K562 (cell line): ENCODE results near the gene SRSF1. TPM values are rescaled to one million over a fixed set of nuclear protein-coding genes. Genes with fewer than 3 reads are reported as not detected.
A peak's percentile ranks its signal among the peaks of the same experiment; 100 is the strongest.

Experiments used
- CCNT2 ChIP-seq: IDR thresholded peaks from 2 replicates; pipeline ENCODE4 v1.6.1; 2011; ENCODE audit warnings: borderline replicate concordance, low read depth, mild to moderate bottlenecking, moderate library complexity, mixed read lengths, low read length; ENCODE audit not compliant: insufficient read length; ENCODE audit errors: extremely low read depth
- CEBPG ChIP-seq, 3 experiments: fragments of 200-800 bp in 1 of 3; sonication (Bioruptor generic) in 1 of 3; sonication (generic) in 1 of 3; formaldehyde crosslinking in 1 of 3; IDR thresholded peaks in 2 of 3; conservative IDR thresholded peaks in 1 of 3; 2 replicates each; pipeline versions ENCODE4 v1.6.1 to v1.8.0; 2016 to 2022; ENCODE audit warnings: missing compliant biosample characterization in 2 of 3, missing genetic modification characterization in 2 of 3, mild to moderate bottlenecking in 1 of 3, missing genetic modification reagents in 1 of 3
- CHD1 ChIP-seq: fragments of 200-600 bp; sonication (generic); IDR thresholded peaks from one replicate; pipeline ENCODE4 v1.6.1; 2012; ENCODE audit warnings: mild to moderate bottlenecking, moderate library complexity, low read length, inconsistent platforms
- CXXC5 ChIP-seq: fragments of 250-450 bp; sonication (Bioruptor Pico); IDR thresholded peaks from 2 replicates; pipeline ENCODE4 v1.8.0; 2022; ENCODE audit warnings: inconsistent platforms, mild to moderate bottlenecking, moderate library complexity
- DACH1 ChIP-seq: fragments of 450-650 bp; IDR thresholded peaks from 2 replicates; pipeline ENCODE4 v1.6.1; 2018; ENCODE audit not compliant: partially characterized antibody
- FOXJ3 ChIP-seq: sonication (generic); formaldehyde crosslinking; IDR thresholded peaks from 2 replicates; pipeline ENCODE4 v1.4.0; 2020; ENCODE audit warnings: mild to moderate bottlenecking, missing genetic modification reagents
- GABPA ChIP-seq: fragments of 200-800 bp; sonication (Bioruptor generic); conservative IDR thresholded peaks from 2 replicates; pipeline ENCODE4 v1.6.1; 2016; ENCODE audit warnings: low read depth, missing genetic modification characterization, missing compliant biosample characterization
- HDAC2 ChIP-seq: fragments of 450-650 bp; IDR thresholded peaks from 2 replicates; pipeline ENCODE4 v1.6.1; 2016; ENCODE audit warnings: mild to moderate bottlenecking
- MGA ChIP-seq: fragments of 450-650 bp; IDR thresholded peaks from 2 replicates; pipeline ENCODE4 v1.6.1; 2016; ENCODE audit warnings: mild to moderate bottlenecking, moderate library complexity
- POLR2A ChIP-seq: fragments of 450-650 bp; conservative IDR thresholded peaks from 2 replicates; pipeline ENCODE4 v1.6.1; 2016
- RBM22 ChIP-seq: fragments of 200-400 bp; formaldehyde crosslinking; IDR thresholded peaks from 2 replicates; pipeline ENCODE4 v1.6.1; 2018; ENCODE audit warnings: low read length, low read depth; ENCODE audit not compliant: poor library complexity, severe bottlenecking
- SP2 ChIP-seq: IDR thresholded peaks from 2 replicates; pipeline ENCODE4 v1.6.1; 2011; ENCODE audit warnings: mild to moderate bottlenecking, low read depth, low read length, moderate library complexity; ENCODE audit not compliant: poor library complexity, severe bottlenecking; ENCODE audit errors: extremely low read depth
- TAL1 ChIP-seq: fragments of 450-650 bp; IDR thresholded peaks from 2 replicates; pipeline ENCODE4 v1.6.1; 2016; ENCODE audit warnings: mild to moderate bottlenecking
- ZSCAN32 ChIP-seq: fragments of 450-650 bp; formaldehyde crosslinking; IDR thresholded peaks from 2 replicates; pipeline ENCODE4 v1.4.0; 2020; ENCODE audit warnings: mild to moderate bottlenecking, moderate library complexity
- polyA plus RNA-seq, 8 experiments: library from polyadenylated mRNA; depleted of rRNA in 4 of 8; stranded (reverse) in 5 of 8; unstranded in 3 of 8; fragments of >200 nt; fragmentation: Nextera tagmentation in 2 of 8; fragmentation: Illumina TruSeq in 1 of 8; extraction: Ambion mirVana in 2 of 8; extraction: Trizol in 1 of 8; gene quantifications; 2 replicates each; pipeline versions ENCODE4 v1.2.1 to v1.2.3, GENCODE V29; 2011 to 2014; ENCODE audit warnings: inconsistent platforms in 1 of 8, missing spikeins in 1 of 8
- total RNA-seq, 7 experiments: library from RNA; depleted of rRNA in 6 of 7; stranded (reverse); fragments of >200 nt in 6 of 7; fragmentation: Illumina TruSeq in 2 of 7; extraction: Trizol in 2 of 7; gene quantifications; 2 replicates each; pipeline versions ENCODE4 v1.2.1 to v1.2.3, GENCODE V29; 2011 to 2021; ENCODE audit warnings: low replicate concordance in 1 of 7

Gene SRSF1
- total and polyA plus RNA-seq, 9 of the 15 experiments (the other 6 are each of a cell fraction or from before 2014, with no cell fraction given) = 77.8 to 559 (median 442) TPM

GRCh38 chr17:58005031-58005727 lies 1.9 kb downstream of the SRSF1 start (continued):
- TF ChIP-seq MGA = 0 out of 2 replicates have a peak, but pooled peaks have one; percentile 25
- TF ChIP-seq CCNT2 = no peak
- no peak for TF ChIP-seq HDAC2
- TF ChIP-seq FOXJ3 (CRISPR knock-in tag) = no peak
- TF ChIP-seq ZSCAN32 (CRISPR knock-in tag) = no peak
- no peak for TF ChIP-seq CHD1
- no peak for TF ChIP-seq CEBPG (CRISPR knock-in tag; IDR thresholded peaks at IDR 0.05)
- TF ChIP-seq CEBPG (tag; conservative IDR thresholded peaks at IDR 0.05 in 1 of 2, IDR thresholded peaks at IDR 0.05 in 1 of 2) = no peak
- TF ChIP-seq TAL1 = no peak
- TF ChIP-seq SP2 = no peak
- no peak for TF ChIP-seq RBM22
- peak; percentile 64; the same call in 1 of the 2 replicates for TF ChIP-seq CXXC5 (CRISPR knock-in tag)
- 0 out of 2 replicates have a peak, but pooled peaks have one; percentile 16 for TF ChIP-seq POLR2A
- TF ChIP-seq GABPA (tag) = 0 out of 2 replicates have a peak, but pooled peaks have one; percentile 32
- TF ChIP-seq DACH1 = no peak
